CD8-positive, alpha-beta memory T cell (primary cell): ENCODE data around the gene SLC7A5. TPM values are rescaled to one million over a fixed set of nuclear protein-coding genes. Genes with fewer than 3 reads are reported as not detected.
"Not testable (repeated sequence)": the region's sequence is repeated elsewhere in the genome, so short reads cannot be mapped to it uniquely, and the experiment has no call there.

Experiments used
- CTCF ChIA-PET: fragments of 350-600 bp; sonication (Branson Sonifier 250); formaldehyde crosslinking; loops from one replicate; lab custom pipeline; 2021; ENCODE audit warnings: antibody characterized with exemption; lab: Charles Lee
- POLR2A ChIA-PET: fragments of 350-600 bp; sonication (Branson Sonifier 250); formaldehyde crosslinking; loops from one replicate; lab custom pipeline; 2021; ENCODE audit warnings: antibody characterized with exemption; lab: Charles Lee
- DNase-seq, 5 donors: peaks; one replicate each; pipeline versions ENCODE4 v3.0.0 to v3.0.0-alpha.2; 2020 to 2022; ENCODE audit warnings: mixed read lengths in 1 of 5
- H3K27ac ChIP-seq: one replicate; pipeline ENCODE4 v1.7.0; 2013; ENCODE audit warnings: low read depth, mild to moderate bottlenecking, low read length, moderate library complexity
- H3K27me3 ChIP-seq: 2 replicates; pipeline ENCODE4 v1.7.0; 2013; ENCODE audit warnings: low read length, mild to moderate bottlenecking; ENCODE audit not compliant: insufficient read depth, poor library complexity, severe bottlenecking
- H3K36me3 ChIP-seq: 2 replicates; pipeline ENCODE4 v1.7.0; 2013; ENCODE audit warnings: mild to moderate bottlenecking, low read length, moderate library complexity; ENCODE audit not compliant: insufficient read depth
- H3K4me1 ChIP-seq: 2 replicates; pipeline ENCODE4 v1.7.0; 2013; ENCODE audit warnings: mild to moderate bottlenecking, low read length, moderate library complexity; ENCODE audit not compliant: insufficient read depth
- H3K4me3 ChIP-seq: 2 replicates; pipeline ENCODE4 v1.7.0; 2013; ENCODE audit warnings: mild to moderate bottlenecking, low read length
- H3K9me3 ChIP-seq: 2 replicates; pipeline ENCODE4 v1.7.0; 2013; ENCODE audit warnings: mild to moderate bottlenecking, low read length
- H3K27ac Mint-ChIP-seq, 8 donors: one replicate each; pipeline ENCODE4 v1.8.0; 2020 to 2021; ENCODE audit warnings: mixed read lengths in 8 of 8, mild to moderate bottlenecking in 6 of 8, inconsistent platforms in 3 of 8, moderate library complexity in 3 of 8
- H3K27me3 Mint-ChIP-seq, 2 donors: one replicate each; pipeline ENCODE4 v1.8.0; 2020 to 2021; ENCODE audit warnings: mixed read lengths in 2 of 2, mild to moderate bottlenecking in 1 of 2, moderate library complexity in 1 of 2
- H3K36me3 Mint-ChIP-seq, 3 donors: one replicate each; pipeline ENCODE4 v1.8.0; 2020 to 2021; ENCODE audit warnings: mixed read lengths in 3 of 3, inconsistent platforms in 1 of 3, mild to moderate bottlenecking in 1 of 3
- H3K4me1 Mint-ChIP-seq, 3 donors: one replicate each; pipeline ENCODE4 v1.8.0; 2020 to 2021; ENCODE audit warnings: mixed read lengths in 3 of 3, inconsistent platforms in 1 of 3, mild to moderate bottlenecking in 1 of 3
- H3K4me3 Mint-ChIP-seq, 7 donors: one replicate each; pipeline ENCODE4 v1.8.0; 2020 to 2021; ENCODE audit warnings: mixed read lengths in 7 of 7, mild to moderate bottlenecking in 6 of 7, moderate library complexity in 4 of 7, inconsistent platforms in 2 of 7
- H3K9me3 Mint-ChIP-seq, 5 donors: one replicate each; pipeline ENCODE4 v1.8.0; 2020 to 2022; ENCODE audit warnings: mixed read lengths in 5 of 5, mild to moderate bottlenecking in 3 of 5, moderate library complexity in 2 of 5, inconsistent platforms in 1 of 5
- polyA plus RNA-seq: library from polyadenylated mRNA; unstranded; fragments of 300-500 nt; fragmentation: Illumina TruSeq; gene quantifications from one replicate; pipeline ENCODE4 v1.2.3, GENCODE V29; 2021
- total RNA-seq, 2 experiments: library from RNA; stranded (reverse); gene quantifications; one replicate each; pipeline ENCODE4 v1.2.3, GENCODE V29; 2021

The SLC7A5 gene
- total RNA-seq (100 to 1,000 TPM; 366 to 383 TPM), polyA plus RNA-seq (20.7 TPM)

DNA sequence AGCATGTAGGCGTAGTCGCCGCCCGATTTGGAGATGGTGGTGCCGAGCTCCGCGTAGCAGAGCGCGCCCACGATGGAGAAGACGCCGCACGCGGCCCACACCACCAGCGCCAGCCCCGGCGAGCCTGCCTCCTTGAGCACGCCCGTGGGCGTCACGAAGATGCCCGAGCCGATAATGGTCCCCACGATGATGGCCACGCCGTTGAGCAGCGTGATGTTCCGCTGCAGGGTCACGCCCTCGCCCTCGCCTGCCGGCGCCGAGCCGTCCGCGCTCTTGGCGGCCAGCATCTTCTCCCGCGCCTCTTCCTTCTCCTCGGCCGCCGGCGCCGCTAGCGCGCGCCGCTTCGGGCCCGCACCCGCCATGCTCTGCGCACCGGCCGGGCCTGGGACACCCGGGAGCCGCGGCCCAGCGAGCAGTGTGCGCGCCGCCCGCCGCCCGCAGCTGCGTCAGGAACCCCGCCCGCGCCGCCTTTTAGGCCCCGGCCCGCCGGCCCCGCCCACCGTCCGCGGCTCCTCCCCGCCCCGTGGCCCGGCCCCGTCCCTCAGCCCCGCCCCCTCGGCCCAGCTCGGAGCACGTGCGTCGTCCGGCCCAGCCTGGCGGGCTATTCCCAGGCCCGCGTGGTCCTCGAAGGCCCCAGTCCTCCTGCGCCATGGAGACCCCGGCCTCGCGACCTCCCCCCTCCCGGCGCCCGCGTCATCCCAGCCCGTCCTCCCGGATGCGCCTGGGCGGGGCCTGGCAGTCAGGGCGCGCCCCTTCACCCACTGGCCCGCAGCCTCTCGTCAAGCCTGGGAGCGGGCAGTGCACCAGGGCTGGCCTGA, at the start of gene SLC7A5:
SLC7A5 (minus strand) TSS at position 447 of the 818 bp plus-strand sequence; CDS start at position 362, 85 bp downstream.
- Histone ChIP-seq H3K4me1 (peaks cover 40% of the 10 kb centered on the region), H3K4me3 (peak within 1 kb of the TSS; percentile 76), H3K27ac (peak within 1 kb of the TSS; percentile 76)
- H3K9me3 Mint-ChIP-seq, H3K27me3 Mint-ChIP-seq, H3K9me3 ChIP-seq, H3K36me3 ChIP-seq, H3K27me3 ChIP-seq: not testable (repeated sequence)
- Mint-ChIP-seq H3K4me3 (peak within 1 kb of the TSS; percentile 92 to 97 (median 97)), H3K27ac (peak within 1 kb of the TSS; percentile 92 to 100 (median 98)), H3K4me1 (peaks cover 45 to 55% (median 51%) of the 10 kb centered on the region in 3 donors), H3K36me3 (peaks cover 0 to 17% (median 2%) of the 10 kb centered on the region in 3 donors)
- ChIA-PET CTCF (interaction anchor here (1.4 to 12.8 kb wide), 5 partner anchors 13 to 99 kb away, joined by 5 to 298 read pairs (median 22); partner anchors contain the start of gene BANP), POLR2A (interaction anchor here (0.9 to 2.1 kb wide), 8 partner anchors 13 to 103 kb away, joined by 3 to 17 read pairs (median 8); partner anchors contain the start of genes BANP and KLHDC4)
- DNase-seq = peak; percentile 84 to 90 (median 85)

DNA sequence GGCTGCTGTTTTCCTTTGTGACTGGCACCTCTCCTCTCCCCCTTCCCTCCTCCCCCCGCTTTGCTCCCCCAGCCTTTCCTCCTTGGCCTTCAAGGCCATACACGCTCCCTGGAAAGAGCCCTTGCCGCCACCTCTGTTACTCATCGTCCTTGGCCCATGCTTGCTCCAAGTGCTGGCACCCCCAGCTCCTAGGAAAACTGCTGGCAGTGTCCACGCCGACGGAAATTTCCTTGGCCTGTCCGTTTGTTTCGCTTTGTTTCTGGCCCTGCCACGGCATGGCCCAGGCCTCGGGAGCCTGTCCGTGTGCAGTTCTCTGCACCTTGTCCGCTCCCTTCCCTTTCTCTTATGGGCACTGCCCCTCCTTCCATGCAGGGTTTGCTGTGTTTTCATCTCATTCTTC, 49.0 kb upstream of the SLC7A5 start:
- DNase-seq = no peak
- H3K4me3 Mint-ChIP-seq = no peak overlapping the region
- H3K36me3 Mint-ChIP-seq = no peaks in the 10 kb centered on the region
- no peak overlapping the region for H3K27ac ChIP-seq
- H3K4me3 ChIP-seq = no peak overlapping the region
- H3K27me3 ChIP-seq = no peaks in the 10 kb centered on the region
- H3K4me1 Mint-ChIP-seq = no peaks in the 10 kb centered on the region
- peak overlapping the region in 1 of 8 donors; percentile 90 for H3K27ac Mint-ChIP-seq
- CTCF ChIA-PET = no interaction called here
- POLR2A ChIA-PET = no interaction called here
- H3K9me3 Mint-ChIP-seq = no peaks in the 10 kb centered on the region
- peaks cover 5 to 12% of the 10 kb centered on the region in 2 donors for H3K27me3 Mint-ChIP-seq
- no peaks in the 10 kb centered on the region for H3K36me3 ChIP-seq
- no peaks in the 10 kb centered on the region for H3K4me1 ChIP-seq
- H3K9me3 ChIP-seq = no peaks in the 10 kb centered on the region

DNA sequence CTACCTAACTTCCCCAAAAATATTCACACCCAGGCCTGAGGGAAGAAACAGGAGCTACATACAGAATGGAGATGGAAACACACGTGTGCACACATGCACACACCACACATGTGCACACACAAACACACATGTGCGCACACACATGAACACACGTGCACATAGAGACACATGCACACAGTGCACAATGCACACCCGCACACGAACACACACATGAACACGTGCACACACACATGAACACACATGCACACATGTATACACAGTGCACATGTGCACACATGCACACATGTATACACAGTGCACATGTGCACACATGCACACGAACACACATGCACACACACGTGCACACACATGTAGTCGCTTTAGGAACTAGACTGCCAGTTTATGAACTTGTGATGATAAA, 48.2 kb upstream of the SLC7A5 start:
- no peaks in the 10 kb centered on the region for H3K9me3 Mint-ChIP-seq
- H3K9me3 ChIP-seq = no peaks in the 10 kb centered on the region
- H3K36me3 ChIP-seq = no peaks in the 10 kb centered on the region
- H3K4me3 Mint-ChIP-seq = no peak overlapping the region
- DNase-seq = no peak
- H3K27ac Mint-ChIP-seq = peak overlapping the region in 2 of 8 donors; percentile 74 to 77
- H3K4me1 Mint-ChIP-seq = no peaks in the 10 kb centered on the region
- H3K4me3 ChIP-seq = no peak overlapping the region
- ChIA-PET CTCF (interaction anchor here (3.2 kb wide), 1 partner anchor 138 kb away, joined by 10 read pairs; no protein-coding TSS in a partner anchor), POLR2A (no interaction called here)
- H3K36me3 Mint-ChIP-seq = no peaks in the 10 kb centered on the region
- H3K27ac ChIP-seq = no peak overlapping the region
- H3K27me3 Mint-ChIP-seq = peaks cover 7 to 12% of the 10 kb centered on the region in 2 donors
- H3K4me1 ChIP-seq = no peaks in the 10 kb centered on the region
- H3K27me3 ChIP-seq = no peaks in the 10 kb centered on the region

GRCh38 chr16:87914812-87915211, 45.5 kb upstream of the SLC7A5 start:
- Mint-ChIP-seq H3K27me3 (peaks cover 11 to 12% of the 10 kb centered on the region in 2 donors), H3K4me1 (no peaks in the 10 kb centered on the region)

DNA sequence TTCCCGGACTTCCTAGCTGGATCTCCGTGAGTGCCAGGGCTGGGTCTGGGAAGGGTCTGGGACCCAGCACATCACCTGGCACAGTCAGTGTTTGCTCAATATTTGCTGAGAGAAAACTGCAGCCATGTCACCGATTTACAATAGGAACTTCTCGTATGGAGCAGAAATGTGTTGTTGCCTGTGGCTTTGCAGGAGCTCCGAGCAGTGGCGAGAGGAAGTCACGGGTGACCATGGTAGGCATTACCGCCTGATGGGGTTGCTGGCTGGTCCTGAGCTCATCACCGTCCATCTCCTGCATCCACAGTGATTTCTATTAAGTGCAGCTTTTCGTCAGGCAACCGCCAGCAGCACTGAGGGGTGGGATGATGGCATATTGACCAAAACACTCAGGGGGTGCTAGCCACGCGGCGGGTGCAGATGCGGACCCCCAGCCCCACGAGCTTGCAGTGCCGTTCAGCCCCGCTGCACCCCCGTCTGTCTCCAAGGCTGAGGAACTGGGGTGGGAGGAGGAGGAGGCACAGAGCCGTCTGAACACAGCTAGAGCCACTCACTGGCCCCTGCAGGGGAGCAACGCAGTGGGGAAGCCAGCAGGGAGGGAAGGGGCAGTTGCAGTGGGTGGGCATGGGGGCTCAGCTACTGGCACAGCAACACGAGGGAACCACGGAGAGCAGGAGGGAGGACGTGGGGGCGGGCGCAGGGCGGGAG, 44.9 kb upstream of the SLC7A5 start:
- H3K9me3 Mint-ChIP-seq, H3K4me3 ChIP-seq, H3K9me3 ChIP-seq, H3K27me3 ChIP-seq, POLR2A ChIA-PET, H3K27ac Mint-ChIP-seq, H3K36me3 ChIP-seq, H3K4me3 Mint-ChIP-seq, H3K4me1 ChIP-seq, H3K36me3 Mint-ChIP-seq, H3K27ac ChIP-seq, DNase-seq, H3K4me1 Mint-ChIP-seq: not testable (repeated sequence)
- CTCF ChIA-PET = interaction anchor here (0.8 to 10.1 kb wide), 4 partner anchors 43 to 137 kb away, joined by 3 to 68 read pairs (median 8); no protein-coding TSS in a partner anchor
- H3K27me3 Mint-ChIP-seq = peaks cover 13 to 14% of the 10 kb centered on the region in 2 donors

More at GRCh38 chr16:87914812-87915211, 45.5 kb upstream of the SLC7A5 start:
- Mint-ChIP-seq H3K9me3 (no peaks in the 10 kb centered on the region), H3K36me3 (no peaks in the 10 kb centered on the region), H3K4me3 (no peak overlapping the region), H3K27ac (no peak overlapping the region)
- H3K4me3 ChIP-seq = no peak overlapping the region
- ChIA-PET CTCF (interaction anchor here (1.4 to 3.2 kb wide), 2 partner anchors 44 to 136 kb away, joined by 3 to 10 read pairs; no protein-coding TSS in a partner anchor), POLR2A (no interaction called here)
- no peaks in the 10 kb centered on the region for H3K36me3 ChIP-seq
- no peak for DNase-seq
- no peaks in the 10 kb centered on the region for H3K4me1 ChIP-seq
- H3K27ac ChIP-seq = no peak overlapping the region
- no peaks in the 10 kb centered on the region for H3K27me3 ChIP-seq
- no peaks in the 10 kb centered on the region for H3K9me3 ChIP-seq

DNA sequence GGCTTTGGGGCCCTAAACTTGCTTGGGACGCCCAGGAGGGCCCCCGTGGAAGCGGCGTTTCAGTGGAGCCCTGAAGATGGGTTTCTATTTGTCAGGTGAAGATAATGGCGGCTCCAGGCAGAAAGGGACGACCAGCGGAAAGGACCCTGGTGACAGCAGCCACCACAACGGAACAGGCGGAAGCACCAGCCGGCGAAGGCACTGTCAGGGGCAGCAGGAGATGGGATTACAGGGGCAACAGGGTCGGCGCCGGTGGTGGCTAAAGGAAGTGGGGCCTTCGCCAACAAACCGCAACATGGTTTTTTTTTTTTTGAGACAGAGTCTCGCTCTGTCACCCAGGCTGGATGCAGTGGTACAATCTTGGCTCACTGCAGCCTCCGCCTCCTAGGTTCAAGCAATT, 43.4 kb upstream of the SLC7A5 start:
- H3K27me3 Mint-ChIP-seq, H3K9me3 ChIP-seq, H3K4me1 ChIP-seq, H3K27ac ChIP-seq, H3K4me3 ChIP-seq, H3K36me3 Mint-ChIP-seq, DNase-seq, POLR2A ChIA-PET, H3K36me3 ChIP-seq, H3K4me1 Mint-ChIP-seq, H3K9me3 Mint-ChIP-seq, H3K27me3 ChIP-seq: not testable (repeated sequence)
- CTCF ChIA-PET = interaction anchor here (2.4 to 10.1 kb wide), 2 partner anchors 63 to 133 kb away, joined by 10 to 68 read pairs; no protein-coding TSS in a partner anchor
- Mint-ChIP-seq H3K27ac (peak overlapping the region in 1 of 8 donors; percentile 47), H3K4me3 (peak overlapping the region in 5 of 7 donors; percentile 21 to 55 (median 35))

GRCh38 chr16:87911106-87911763, 41.9 kb upstream of the SLC7A5 start:
- DNase-seq, H3K36me3 ChIP-seq, H3K9me3 ChIP-seq, H3K36me3 Mint-ChIP-seq, H3K27me3 ChIP-seq, H3K4me1 Mint-ChIP-seq, H3K4me3 Mint-ChIP-seq, H3K4me1 ChIP-seq, H3K4me3 ChIP-seq, POLR2A ChIA-PET, H3K27ac Mint-ChIP-seq, H3K9me3 Mint-ChIP-seq, H3K27ac ChIP-seq, H3K27me3 Mint-ChIP-seq: not testable (repeated sequence)
- CTCF ChIA-PET = interaction anchor here (1.6 to 10.1 kb wide), 3 partner anchors 61 to 134 kb away, joined by 5 to 68 read pairs (median 16); no protein-coding TSS in a partner anchor
